GM19455 (cell line): ENCODE results near the gene CRIP2.

Experiments used
- ATAC-seq: cut with Tn5 transposase; IDR thresholded peaks from one replicate; pipeline ENCODE4 v1.9.1; 2021; ENCODE audit not compliant: unreplicated experiment

Gene CRIP2

GRCh38 chr14:105442834-105443233 lies 31.8 kb upstream of the CRIP2 start:
- no peak for ATAC-seq

DNA sequence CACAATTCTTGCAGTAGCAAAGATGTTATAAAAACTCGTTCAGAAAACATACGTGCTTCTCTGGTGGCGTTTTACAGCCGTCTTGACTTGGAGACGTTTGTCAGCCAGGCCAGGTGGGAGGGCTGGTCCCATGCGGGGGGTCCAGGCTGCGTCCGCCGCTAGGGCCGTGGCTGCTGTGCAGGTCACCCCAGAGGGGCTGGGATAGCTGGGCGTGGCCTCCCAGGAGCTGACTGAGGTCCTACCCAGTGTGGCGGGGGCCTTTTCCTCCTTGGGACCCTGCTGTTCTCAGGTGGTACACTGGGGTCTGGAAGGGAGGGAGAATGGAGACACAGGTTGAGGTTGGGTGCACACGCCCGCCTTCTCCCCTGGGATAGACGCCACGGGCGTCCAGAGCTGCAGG lies 29.8 kb upstream of the CRIP2 start:
- ATAC-seq: no peak

GRCh38 chr14:105445290-105445689 lies 29.3 kb upstream of the CRIP2 start:
- no peak for ATAC-seq

GRCh38 chr14:105445901-105446845 lies 28.4 kb upstream of the CRIP2 start:
- no peak for ATAC-seq

- ATAC-seq: no peak
Measured at GRCh38 chr14:105446971-105447370, 27.6 kb upstream of the CRIP2 start.

DNA sequence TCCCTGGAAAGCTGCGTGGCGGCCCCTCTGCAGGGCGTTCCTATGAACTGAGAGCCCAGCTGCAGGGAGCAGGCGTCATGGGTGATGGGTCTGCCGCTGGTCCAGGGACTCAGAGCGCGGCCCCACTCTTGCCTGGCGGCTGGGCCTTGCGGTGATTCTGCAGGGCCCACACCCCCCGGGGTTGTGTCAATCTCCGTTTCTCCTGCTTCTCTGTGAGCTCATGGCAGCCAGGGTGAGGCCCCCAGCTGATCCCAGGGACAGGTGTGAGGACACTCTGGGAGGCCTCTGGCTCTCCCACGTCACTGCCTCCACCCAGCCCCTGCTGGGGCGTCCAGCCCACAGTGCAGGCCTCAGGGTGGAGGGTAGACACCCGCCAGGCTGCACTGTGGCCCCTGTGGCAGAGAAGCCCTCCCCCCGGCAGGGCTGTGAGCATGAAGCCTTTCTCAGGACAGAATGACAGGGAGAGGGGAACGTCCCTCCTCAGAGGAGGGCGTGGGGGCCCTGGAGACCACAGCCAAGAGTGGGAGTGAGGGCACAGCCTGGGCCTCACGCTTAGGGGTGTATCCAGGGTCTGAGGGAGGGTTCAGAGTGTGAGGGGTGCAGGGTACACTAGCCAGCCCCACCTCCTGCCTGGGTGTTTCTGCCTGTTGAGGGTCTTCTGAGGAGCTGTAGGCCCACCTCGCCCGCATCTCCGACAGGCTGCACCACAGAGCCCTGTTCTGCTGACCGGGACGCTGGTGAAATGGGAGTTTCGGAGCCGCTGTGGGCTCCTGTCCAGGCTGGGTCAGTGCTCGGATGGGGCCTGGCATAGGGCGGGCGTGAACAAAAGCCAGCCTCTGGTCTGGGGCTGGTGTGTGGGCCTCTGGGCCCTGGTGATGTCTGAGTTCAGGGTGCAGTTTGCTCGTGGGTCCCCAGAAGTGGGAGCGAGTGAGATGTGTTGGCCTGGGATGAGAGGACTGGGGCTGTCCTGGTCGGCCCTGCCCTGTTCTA lies 26.7 kb upstream of the CRIP2 start:
- ATAC-seq: no peak

DNA sequence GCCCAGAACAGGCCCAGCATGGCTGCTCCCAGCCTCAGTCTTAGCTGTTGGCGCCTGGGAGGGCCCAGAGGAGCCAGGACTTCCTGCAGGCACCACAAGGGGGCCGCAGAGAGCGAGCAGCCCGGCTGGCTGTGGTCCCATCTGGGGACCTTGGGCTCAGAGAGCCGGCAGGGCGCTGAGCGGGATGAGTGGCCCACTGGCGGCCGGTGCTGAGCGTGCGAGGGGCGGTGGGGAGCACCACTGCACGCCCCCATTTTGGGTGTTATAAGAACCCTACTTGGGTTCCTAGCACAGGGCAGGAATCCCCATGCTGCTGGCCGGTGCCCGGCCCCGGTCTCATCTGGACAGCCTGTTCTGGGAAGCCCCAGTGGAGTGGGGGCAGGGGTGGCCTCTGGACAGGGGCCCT lies 25.9 kb upstream of the CRIP2 start:
- ATAC-seq: peak; percentile 52

GRCh38 chr14:105449276-105450122 lies 25.1 kb upstream of the CRIP2 start:
- no peak for ATAC-seq

DNA sequence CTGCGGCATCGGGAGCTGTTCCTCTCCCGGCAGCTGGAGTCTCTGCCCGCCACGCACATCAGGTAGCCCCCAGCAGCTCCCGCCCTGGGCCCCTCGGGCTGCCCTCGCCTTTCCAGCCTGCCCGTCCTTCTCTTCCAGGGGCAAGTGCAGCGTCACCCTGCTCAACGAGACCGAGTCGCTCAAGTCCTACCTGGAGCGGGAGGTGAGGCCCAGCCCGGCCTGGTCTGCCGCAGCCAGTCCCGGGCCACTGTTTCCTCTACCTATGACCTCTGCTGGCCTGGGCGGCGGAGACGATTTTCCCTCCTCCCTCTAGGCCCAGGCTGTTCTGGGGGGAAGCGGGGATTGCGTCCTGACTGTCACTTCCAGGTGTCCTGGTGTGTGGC lies 24.5 kb upstream of the CRIP2 start:
- ATAC-seq: no peak

GRCh38 chr14:105450864-105451720 lies 23.5 kb upstream of the CRIP2 start:
- no peak for ATAC-seq

- ATAC-seq: no peak
Measured at GRCh38 chr14:105452963-105453362, 21.7 kb upstream of the CRIP2 start.

DNA sequence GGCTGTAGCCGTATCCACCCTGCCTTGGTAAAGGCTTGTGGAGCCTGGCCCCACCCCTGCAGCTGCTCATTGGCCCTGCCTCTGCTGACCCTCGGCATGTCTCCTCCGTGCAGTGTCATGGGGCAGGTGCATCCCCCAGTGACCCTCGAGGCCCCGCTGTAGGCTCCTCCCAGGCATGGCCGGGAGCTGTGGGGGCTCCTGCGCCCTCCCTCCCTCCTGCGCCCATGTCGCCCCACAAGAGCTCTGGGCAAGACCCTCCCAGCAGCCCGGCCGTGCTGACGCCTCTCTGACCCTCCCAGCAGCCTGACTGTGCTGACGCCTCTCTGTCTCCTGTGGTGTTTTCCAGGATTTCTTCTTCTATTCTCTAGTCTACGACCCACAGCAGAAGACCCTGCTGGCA lies 20.8 kb upstream of the CRIP2 start:
- ATAC-seq: no peak

DNA sequence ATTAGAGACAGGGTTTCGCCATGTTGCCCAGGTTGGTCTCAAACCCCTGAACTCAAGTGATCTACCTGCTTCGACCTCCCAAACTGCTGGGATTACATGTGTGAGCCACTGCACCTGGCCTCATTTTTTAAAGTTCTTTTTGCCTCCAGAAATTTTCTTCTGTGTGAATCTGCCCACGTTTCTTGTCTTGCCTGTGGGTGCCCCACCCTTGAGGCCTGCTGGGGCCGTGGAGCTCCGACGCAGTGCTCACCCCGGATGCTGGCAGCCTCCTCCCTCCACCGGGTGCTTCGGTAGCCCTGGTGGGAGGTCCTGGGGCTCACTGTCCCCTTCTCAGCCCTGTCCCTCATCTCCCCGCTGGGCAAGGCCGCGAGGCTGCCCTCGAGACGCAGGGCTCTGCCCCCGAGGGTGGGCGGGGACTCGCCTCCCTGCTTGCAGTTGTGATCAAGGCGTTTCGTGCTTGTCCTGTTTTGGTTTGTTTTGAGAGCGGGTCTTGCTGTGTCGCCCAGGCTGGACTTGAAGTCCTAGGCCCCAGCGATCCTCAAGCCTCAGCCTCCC lies 19.5 kb upstream of the CRIP2 start:
- no peak for ATAC-seq

DNA sequence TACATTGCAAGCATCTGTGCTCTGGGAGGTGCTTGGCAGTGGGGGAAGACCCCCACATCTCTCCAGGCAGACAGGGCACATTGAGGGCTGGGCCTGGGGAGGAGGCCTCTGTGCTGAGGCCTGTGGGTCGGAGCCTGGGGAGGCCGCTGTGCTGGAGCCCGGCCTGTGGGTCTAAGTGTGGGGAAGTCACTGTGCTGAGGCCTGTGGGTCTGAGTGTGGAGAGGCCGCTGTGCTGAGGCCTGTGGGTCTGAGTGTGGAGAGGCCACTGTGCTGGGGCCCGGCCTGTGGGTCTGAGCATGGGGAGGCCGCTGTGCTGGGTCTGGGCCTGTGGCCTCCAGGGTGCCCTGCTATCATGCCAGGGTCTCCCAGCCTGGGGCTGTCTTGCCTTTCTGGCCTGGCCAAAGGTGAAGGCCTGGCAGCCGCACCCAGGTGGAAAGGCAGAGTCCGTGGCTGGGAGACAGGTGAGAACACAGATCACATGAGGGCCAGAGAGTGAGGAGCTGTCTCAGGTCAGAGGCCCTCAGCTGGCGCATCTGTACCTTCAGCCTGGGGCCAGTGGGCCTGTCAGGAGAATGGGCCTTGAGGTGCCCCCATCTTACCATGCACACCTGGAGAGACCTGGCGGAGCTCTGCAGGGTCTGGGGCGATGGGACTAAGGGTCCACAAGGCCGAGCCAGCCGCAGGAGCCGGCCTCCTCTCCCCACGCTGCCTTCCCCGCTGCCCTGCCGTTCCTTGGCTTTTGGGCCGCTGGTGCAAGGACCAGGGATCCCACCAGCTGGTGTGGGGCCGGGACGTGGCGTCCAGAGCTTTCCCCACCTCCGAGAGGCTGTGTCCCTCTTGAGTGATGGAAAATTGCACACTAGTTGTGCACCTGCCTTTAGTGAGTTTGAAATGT lies 18.6 kb upstream of the CRIP2 start:
- no peak for ATAC-seq

GRCh38 chr14:105456736-105457617 lies 17.6 kb upstream of the CRIP2 start:
- ATAC-seq: no peak

DNA sequence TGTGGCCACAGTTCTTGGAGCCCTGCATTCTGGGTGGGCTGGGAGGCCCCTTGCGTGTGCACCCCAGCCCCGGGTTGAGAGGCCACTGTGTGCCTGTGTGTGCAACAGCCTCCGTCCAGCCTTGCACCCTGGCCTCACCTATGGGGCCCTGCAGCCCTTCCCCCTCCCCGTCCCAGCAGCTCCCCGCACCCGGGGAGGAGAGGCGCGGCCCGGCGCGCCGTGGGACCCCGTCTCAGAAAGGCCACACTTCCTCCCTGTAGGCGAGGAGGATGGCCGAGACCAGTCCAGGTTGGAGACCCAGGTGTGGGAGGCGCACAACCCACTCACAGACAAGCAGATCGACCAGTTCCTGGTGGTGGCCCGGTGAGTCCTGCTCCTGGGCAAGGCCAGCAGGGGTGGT lies 16.6 kb upstream of the CRIP2 start:
- ATAC-seq: no peak

DNA sequence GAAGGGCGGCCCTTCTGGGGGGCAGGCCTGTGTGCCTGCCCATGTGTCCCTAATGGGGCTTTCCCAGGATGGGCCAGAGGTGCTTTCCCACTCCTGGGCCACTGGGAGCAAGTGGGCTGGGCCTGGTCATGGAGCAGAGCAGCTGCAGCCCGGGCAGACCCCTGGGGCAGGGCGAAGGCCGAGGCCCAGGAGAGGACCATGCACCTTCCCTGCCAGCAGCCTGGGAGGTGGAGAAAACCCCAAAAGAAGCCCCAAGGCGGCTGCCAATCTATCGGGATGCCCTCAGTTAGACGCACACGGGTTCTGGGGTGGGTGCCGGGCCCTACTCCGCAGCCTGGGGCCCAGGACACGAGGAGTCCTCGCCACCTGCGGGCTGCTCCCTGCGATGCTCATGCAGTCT lies 16.1 kb upstream of the CRIP2 start:
- ATAC-seq: no peak

DNA sequence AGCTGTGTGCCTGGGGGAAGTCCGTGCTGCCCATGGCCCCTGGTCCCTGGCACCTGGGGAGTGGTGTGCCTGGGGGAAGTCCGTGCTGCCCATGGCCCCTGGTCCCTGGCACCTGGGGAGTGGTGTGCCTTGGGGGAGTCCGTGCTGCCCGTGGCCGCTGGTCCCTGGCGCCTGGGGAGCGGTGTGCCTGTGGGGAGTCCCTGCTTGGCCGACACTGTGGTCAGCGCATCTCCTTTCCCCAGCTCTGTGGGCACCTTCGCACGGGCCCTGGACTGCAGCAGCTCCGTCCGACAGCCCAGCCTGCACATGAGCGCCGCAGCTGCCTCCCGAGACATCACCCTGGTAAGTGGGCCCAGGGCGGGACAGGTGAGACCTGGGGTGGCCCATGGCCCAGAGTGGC lies 14.5 kb upstream of the CRIP2 start:
- ATAC-seq: no peak
